ENCODE data around the gene KATNB1. TPM values are rescaled to one million over a fixed set of nuclear protein-coding genes. Genes with fewer than 3 reads are reported as not detected.
A peak's percentile ranks its signal among the peaks of the same experiment; 100 is the strongest.

KATNB1 gene
- total RNA-seq, 1 donor from 2014 or later, result 33.5 TPM

DNA sequence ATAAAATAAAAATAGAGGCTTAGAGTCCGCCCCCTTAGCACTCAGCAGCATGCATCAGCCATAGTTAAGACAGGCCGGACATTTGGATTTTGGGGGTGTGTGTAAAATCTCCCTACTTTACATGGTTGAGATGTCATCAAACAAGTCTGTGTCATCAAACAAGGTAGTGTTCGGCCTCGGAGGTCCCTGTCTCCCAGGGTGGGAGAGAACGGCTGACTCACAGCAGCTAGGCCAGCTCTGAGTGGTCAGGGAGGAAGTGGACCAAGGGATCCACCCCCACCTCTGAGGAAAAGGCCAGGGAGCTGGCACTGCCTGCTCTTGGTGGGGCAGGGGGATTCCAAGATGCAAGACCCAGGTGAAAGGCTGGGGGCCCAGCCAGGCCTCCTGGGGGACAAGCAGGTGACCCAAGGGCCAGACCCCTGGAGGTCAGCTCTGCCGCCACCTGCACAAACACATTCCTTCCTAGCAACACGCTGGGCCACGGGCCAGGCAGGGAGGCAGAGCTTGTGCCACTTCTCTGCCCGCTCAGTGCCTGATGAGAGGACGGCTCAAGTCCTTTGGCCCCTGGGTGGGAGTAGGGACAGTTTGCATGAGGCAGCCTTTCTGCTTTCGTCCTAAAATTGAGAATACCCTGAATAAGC is 38.2 kb downstream of the KATNB1 start:
- Histone ChIP-seq H2AFZ (replicated peaks) (no peak overlapping the region), H3K79me2 (ENCODE audit: low read depth) (no peaks in the 10 kb centered on the region), H3F3A (ENCODE audit: low read depth) (peaks cover 21% of the 10 kb centered on the region), H3K9me3 (ENCODE audit: low read depth) (no peaks in the 10 kb centered on the region), H3K36me3 (no peaks in the 10 kb centered on the region), H3K27me3 (no peaks in the 10 kb centered on the region), H3K4me1 (peaks cover 11% of the 10 kb centered on the region), H3K4me2 (no peak overlapping the region), H4K20me1 (ENCODE audit: low read depth) (no peaks in the 10 kb centered on the region), H3K9ac (no peak overlapping the region), H3K27ac (no peak overlapping the region), H3K4me3 (no peak overlapping the region)
- no peak for DNase-seq (ENCODE audit: low spot score)
- no peak for TF ChIP-seq EZH2 (IDR thresholded peaks at IDR 0.05)
- TF ChIP-seq, protein P1, sequence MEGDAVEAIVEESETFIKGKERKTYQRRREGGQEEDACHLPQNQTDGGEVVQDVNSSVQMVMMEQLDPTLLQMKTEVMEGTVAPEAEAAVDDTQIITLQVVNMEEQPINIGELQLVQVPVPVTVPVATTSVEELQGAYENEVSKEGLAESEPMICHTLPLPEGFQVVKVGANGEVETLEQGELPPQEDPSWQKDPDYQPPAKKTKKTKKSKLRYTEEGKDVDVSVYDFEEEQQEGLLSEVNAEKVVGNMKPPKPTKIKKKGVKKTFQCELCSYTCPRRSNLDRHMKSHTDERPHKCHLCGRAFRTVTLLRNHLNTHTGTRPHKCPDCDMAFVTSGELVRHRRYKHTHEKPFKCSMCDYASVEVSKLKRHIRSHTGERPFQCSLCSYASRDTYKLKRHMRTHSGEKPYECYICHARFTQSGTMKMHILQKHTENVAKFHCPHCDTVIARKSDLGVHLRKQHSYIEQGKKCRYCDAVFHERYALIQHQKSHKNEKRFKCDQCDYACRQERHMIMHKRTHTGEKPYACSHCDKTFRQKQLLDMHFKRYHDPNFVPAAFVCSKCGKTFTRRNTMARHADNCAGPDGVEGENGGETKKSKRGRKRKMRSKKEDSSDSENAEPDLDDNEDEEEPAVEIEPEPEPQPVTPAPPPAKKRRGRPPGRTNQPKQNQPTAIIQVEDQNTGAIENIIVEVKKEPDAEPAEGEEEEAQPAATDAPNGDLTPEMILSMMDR (IDR thresholded peaks at IDR 0.05), result no peak
- no peak for TF ChIP-seq EZH2phosphoT487 (IDR thresholded peaks at IDR 0.05)
- Mint-ChIP-seq H3K36me3 (no peaks in the 10 kb centered on the region), H3K27ac (no peak overlapping the region), H3K4me3 (no peak overlapping the region), H3K27me3 (ENCODE audit: insufficient read depth, low read depth) (peaks cover 4% of the 10 kb centered on the region), H3K9me3 (no peaks in the 10 kb centered on the region), H3K4me1 (peaks cover 15% of the 10 kb centered on the region)

DNA sequence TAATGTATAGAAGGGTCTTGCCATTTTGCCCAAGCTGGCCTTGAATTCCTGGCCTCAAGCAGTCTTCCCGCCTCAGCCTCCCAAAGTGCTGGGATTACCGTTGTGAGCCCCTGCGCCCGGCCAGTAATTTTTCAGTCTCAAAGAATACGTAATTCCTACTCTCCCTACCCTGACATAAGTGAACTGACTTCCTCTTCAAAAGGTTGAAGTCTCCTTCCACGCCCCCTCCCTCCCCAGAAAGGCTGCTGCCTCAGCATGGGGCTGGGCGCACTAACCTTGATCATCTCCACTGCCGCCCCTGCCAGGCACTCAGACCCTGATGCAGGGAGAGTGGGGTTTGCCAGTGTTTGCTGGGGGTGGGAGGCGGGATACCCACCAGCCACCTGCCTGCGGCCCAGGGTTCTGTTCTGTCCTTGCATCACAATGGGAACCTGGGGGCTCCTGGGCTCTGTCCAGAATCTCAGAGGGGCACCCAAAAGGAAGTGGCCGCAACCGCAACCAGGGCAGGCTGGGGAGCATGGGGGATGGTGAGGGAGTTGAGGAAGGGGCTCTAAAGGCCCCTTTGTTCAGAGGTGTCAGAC is 39.2 kb downstream of the KATNB1 start:
- H3K79me2 ChIP-seq (ENCODE audit: low read depth), result no peaks in the 10 kb centered on the region
- no peak overlapping the region for H3K4me2 ChIP-seq
- no peak overlapping the region for H3K9ac ChIP-seq
- H3K27ac ChIP-seq, result no peak overlapping the region
- no peaks in the 10 kb centered on the region for H3K36me3 ChIP-seq
- H3K9me3 Mint-ChIP-seq, result no peaks in the 10 kb centered on the region
- H4K20me1 ChIP-seq (ENCODE audit: low read depth), result no peaks in the 10 kb centered on the region
- H3K4me1 Mint-ChIP-seq, result peaks cover 15% of the 10 kb centered on the region
- TF ChIP-seq, protein P1 (IDR thresholded peaks at IDR 0.05), result no peak
- no peak for TF ChIP-seq EZH2 (IDR thresholded peaks at IDR 0.05)
- no peak for TF ChIP-seq EZH2phosphoT487 (IDR thresholded peaks at IDR 0.05)
- DNase-seq (ENCODE audit: low spot score), result no peak
- no peaks in the 10 kb centered on the region for H3K36me3 Mint-ChIP-seq
- H3K27me3 Mint-ChIP-seq (ENCODE audit: insufficient read depth, low read depth), result peaks cover 4% of the 10 kb centered on the region
- peaks cover 11% of the 10 kb centered on the region for H3K4me1 ChIP-seq
- peak overlapping the region; percentile 87 for H3K27ac Mint-ChIP-seq
- no peak overlapping the region for H3K4me3 Mint-ChIP-seq
- H3F3A ChIP-seq (ENCODE audit: low read depth), result peaks cover 21% of the 10 kb centered on the region
- no peaks in the 10 kb centered on the region for H3K27me3 ChIP-seq
- H3K9me3 ChIP-seq (ENCODE audit: low read depth), result no peaks in the 10 kb centered on the region
- no peak overlapping the region for H3K4me3 ChIP-seq
- H2AFZ ChIP-seq (replicated peaks), result no peak overlapping the region

DNA sequence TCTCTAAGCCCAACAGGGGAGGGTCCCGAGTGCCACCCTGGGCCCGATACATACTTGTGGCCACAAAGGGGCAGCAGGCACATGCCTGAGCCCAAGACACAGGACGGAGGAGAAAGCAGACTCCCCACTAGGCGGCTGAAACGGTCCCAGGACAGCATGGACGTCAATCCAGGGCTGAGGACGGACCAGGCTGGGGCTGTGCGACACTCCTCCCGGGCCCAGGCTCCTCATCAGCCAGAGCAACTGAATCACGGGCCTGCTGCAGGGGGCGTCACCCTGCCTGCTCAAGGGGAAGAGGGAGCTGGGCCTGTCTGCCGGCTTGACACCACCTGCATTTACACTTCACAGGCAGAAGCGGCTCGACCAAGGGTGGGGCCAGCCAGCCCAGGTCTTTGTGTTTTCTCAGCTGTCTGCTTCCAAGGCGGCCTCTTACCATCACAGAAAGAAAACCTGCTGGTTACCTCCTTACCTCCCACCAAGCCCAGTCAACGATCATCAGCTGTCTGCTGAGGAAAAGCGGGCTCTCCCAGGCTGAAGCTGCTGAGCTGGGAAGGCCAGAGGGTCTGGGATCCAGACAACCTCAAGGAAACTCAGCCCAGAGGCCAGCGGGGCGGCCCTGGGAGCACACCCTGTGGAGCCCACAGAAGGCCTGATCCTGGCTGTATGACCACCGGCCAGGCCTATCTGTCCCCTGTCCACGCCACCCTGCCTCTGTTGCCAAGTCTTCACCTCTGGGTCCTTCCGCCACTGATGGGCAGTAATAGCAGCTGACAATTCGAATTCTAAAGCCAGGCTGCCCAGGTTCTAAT is 40.3 kb downstream of the KATNB1 start:
- Histone ChIP-seq H3K27me3 (no peaks in the 10 kb centered on the region), H3K27ac (no peak overlapping the region), H3K9me3 (ENCODE audit: low read depth) (no peaks in the 10 kb centered on the region), H3K4me2 (peak overlapping the region; percentile 58), H3F3A (ENCODE audit: low read depth) (peaks cover 21% of the 10 kb centered on the region), H3K4me3 (no peak overlapping the region), H3K9ac (no peak overlapping the region), H3K79me2 (ENCODE audit: low read depth) (no peaks in the 10 kb centered on the region), H3K36me3 (no peaks in the 10 kb centered on the region), H2AFZ (replicated peaks) (peak overlapping the region; percentile 83), H3K4me1 (peaks cover 11% of the 10 kb centered on the region), H4K20me1 (ENCODE audit: low read depth) (no peaks in the 10 kb centered on the region)
- TF ChIP-seq, protein P1 (IDR thresholded peaks at IDR 0.05), result peak; percentile 80
- TF ChIP-seq EZH2phosphoT487 (IDR thresholded peaks at IDR 0.05), result no peak
- Mint-ChIP-seq H3K27me3 (ENCODE audit: insufficient read depth, low read depth) (peaks cover 4% of the 10 kb centered on the region), H3K4me1 (peaks cover 15% of the 10 kb centered on the region), H3K27ac (peak overlapping the region; percentile 82), H3K4me3 (no peak overlapping the region), H3K9me3 (no peaks in the 10 kb centered on the region), H3K36me3 (no peaks in the 10 kb centered on the region)
- peak; percentile 95 for DNase-seq (ENCODE audit: low spot score)

Data from neural progenitor cell (in vitro differentiated cells).